SK-N-MC (cell line): ENCODE data around the gene ZNF277.
"Not testable (repeated sequence)": the region's sequence is repeated elsewhere in the genome, so short reads cannot be mapped to it uniquely, and the experiment has no call there.

Experiments
- EZH2 ChIP-seq: fragments of 200-600 bp; sonication (generic); IDR thresholded peaks from one replicate; pipeline ENCODE4 v1.6.1; 2017; ENCODE audit warnings: antibody characterized with exemption
- FOXP2 ChIP-seq: optimal IDR thresholded peaks from 2 replicates; pipeline ENCODE3; 2011; ENCODE audit warnings: mild to moderate bottlenecking, moderate library complexity; ENCODE audit not compliant: insufficient read depth; ENCODE audit errors: extremely low read length, control extremely low read depth
- POLR2AphosphoS5 ChIP-seq: IDR thresholded peaks from 2 replicates; pipeline ENCODE4 v1.6.1; 2012; ENCODE audit warnings: mild to moderate bottlenecking, low read depth, low read length, borderline replicate concordance

DNA sequence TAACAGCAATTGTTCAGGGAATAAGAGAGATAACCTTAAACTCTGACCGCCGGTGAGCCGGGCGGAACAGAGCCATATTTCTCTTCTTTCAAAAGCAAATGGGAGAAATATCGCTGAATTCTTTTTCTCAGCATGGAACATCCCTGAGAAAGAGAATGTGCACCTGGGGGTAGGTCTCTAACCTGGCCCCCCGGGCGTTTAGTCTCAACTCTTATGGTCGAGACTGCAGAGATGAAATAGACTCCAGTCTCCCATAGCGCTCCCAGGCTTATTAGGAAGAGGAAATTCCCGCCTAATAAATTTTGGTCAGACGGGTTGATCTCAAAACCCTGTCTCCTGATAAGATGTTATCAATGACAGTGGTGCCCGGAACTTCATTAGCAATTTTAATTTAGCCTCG is 43.5 kb downstream of the ZNF277 start:
- TF ChIP-seq POLR2AphosphoS5, EZH2, FOXP2: not testable (repeated sequence)
